OCI-LY1 (cell line): ENCODE data around the gene IL15.

ENCODE experiments used
- H2AFZ ChIP-seq: fragments of 200-600 bp; sonication (generic), shearing (Covaris generic); 2 replicates; pipeline ENCODE4 v1.6.0; 2014; ENCODE audit warnings: antibody characterized with exemption, mild to moderate bottlenecking, low read length
- H3F3A ChIP-seq: fragments of 200-600 bp; sonication (generic), shearing (Covaris generic); 2 replicates; pipeline ENCODE4 v1.6.0; 2014; ENCODE audit warnings: mild to moderate bottlenecking, antibody characterized with exemption, low read length, moderate library complexity; ENCODE audit not compliant: insufficient read depth
- H3K27ac ChIP-seq: fragments of 200-600 bp; sonication (generic); 2 replicates; pipeline ENCODE4 v1.5.1; 2014; ENCODE audit warnings: low read length, mixed run types, mild to moderate bottlenecking, low read depth; ENCODE audit not compliant: poor library complexity, severe bottlenecking
- H3K27me3 ChIP-seq: fragments of 200-600 bp; sonication (generic); 2 replicates; pipeline ENCODE4 v1.6.0; 2014; ENCODE audit warnings: antibody characterized with exemption, mild to moderate bottlenecking, low read length, moderate library complexity; ENCODE audit not compliant: insufficient read depth
- H3K36me3 ChIP-seq: fragments of 200-600 bp; sonication (generic); 2 replicates; pipeline ENCODE4 v1.6.1; 2014; ENCODE audit warnings: mild to moderate bottlenecking, antibody characterized with exemption, low read length, moderate library complexity, mixed read lengths; ENCODE audit not compliant: insufficient read depth
- H3K4me1 ChIP-seq: fragments of 200-600 bp; sonication (generic); 2 replicates; pipeline ENCODE4 v1.5.1; 2014; ENCODE audit warnings: mild to moderate bottlenecking, low read length, moderate library complexity; ENCODE audit not compliant: insufficient read depth, severe bottlenecking
- H3K4me2 ChIP-seq: fragments of 200-600 bp; sonication (generic), shearing (Covaris generic); 2 replicates; pipeline ENCODE4 v1.6.1; 2014; ENCODE audit warnings: low read length
- H3K4me3 ChIP-seq: fragments of 200-600 bp; sonication (generic); 2 replicates; pipeline ENCODE4 v1.5.1; 2014; ENCODE audit warnings: low read length, low read depth, mild to moderate bottlenecking, mixed read lengths; ENCODE audit not compliant: poor library complexity, severe bottlenecking
- H3K79me2 ChIP-seq: fragments of 200-600 bp; shearing (Covaris generic); 2 replicates; pipeline ENCODE4 v1.6.1; 2016; ENCODE audit warnings: mixed run types, low read length, mixed read lengths; ENCODE audit not compliant: insufficient read depth
- H3K9ac ChIP-seq: fragments of 200-600 bp; sonication (generic), shearing (Covaris generic); 2 replicates; pipeline ENCODE4 v1.6.1; 2014; ENCODE audit warnings: mild to moderate bottlenecking, low read length, mixed read lengths
- H3K9me2 ChIP-seq: fragments of 200-600 bp; sonication (generic), shearing (Covaris generic); 2 replicates; pipeline ENCODE4 v1.6.1; 2014; ENCODE audit warnings: low read depth, mild to moderate bottlenecking, low read length, mixed read lengths
- H3K9me3 ChIP-seq: fragments of 200-600 bp; shearing (Covaris generic); 2 replicates; pipeline ENCODE4 v1.6.1; 2014; ENCODE audit warnings: low read length, mixed read lengths
- H4K20me1 ChIP-seq: fragments of 200-600 bp; sonication (generic), shearing (Covaris generic); 2 replicates; pipeline ENCODE4 v1.6.0; 2016; ENCODE audit warnings: mild to moderate bottlenecking, low read length; ENCODE audit not compliant: insufficient read depth
- CTCF ChIP-seq: fragments of 200-600 bp; sonication (generic), shearing (Covaris generic); IDR thresholded peaks from 2 replicates; pipeline ENCODE4 v1.5.1; 2017; ENCODE audit warnings: mild to moderate bottlenecking, antibody characterized with exemption, low read length, moderate library complexity, mixed read lengths
- EZH2 ChIP-seq: fragments of 200-600 bp; sonication (generic), shearing (Covaris generic); IDR thresholded peaks from 2 replicates; pipeline ENCODE4 v1.8.0; 2017; ENCODE audit warnings: borderline replicate concordance, mixed run types, mild to moderate bottlenecking, antibody characterized with exemption, low read length, moderate library complexity, mixed read lengths

Gene IL15

GRCh38 chr4:141656031-141656430, 19.6 kb downstream of the IL15 start:
- H3K27ac ChIP-seq, result no peak overlapping the region
- TF ChIP-seq EZH2, result no peak
- no peak for TF ChIP-seq CTCF
- no peaks in the 10 kb centered on the region for H4K20me1 ChIP-seq

GRCh38 chr4:141657550-141658250, 21.3 kb downstream of the IL15 start:
- TF ChIP-seq EZH2, result no peak
- TF ChIP-seq CTCF, result no peak
- Histone ChIP-seq H3K4me3 (no peak overlapping the region), H3K9me3 (no peaks in the 10 kb centered on the region), H3K27ac (no peak overlapping the region), H3K27me3 (no peaks in the 10 kb centered on the region), H3K36me3 (no peaks in the 10 kb centered on the region), H3K79me2 (no peaks in the 10 kb centered on the region), H3K9ac (no peak overlapping the region), H4K20me1 (no peaks in the 10 kb centered on the region), H3K9me2 (no peaks in the 10 kb centered on the region), H3F3A (no peaks in the 10 kb centered on the region), H2AFZ (no peak overlapping the region), H3K4me2 (no peak overlapping the region), H3K4me1 (no peaks in the 10 kb centered on the region)

More at GRCh38 chr4:141656031-141656430, 19.6 kb downstream of the IL15 start:
- H3K36me3 ChIP-seq, result no peaks in the 10 kb centered on the region
- H3K27me3 ChIP-seq, result no peaks in the 10 kb centered on the region
- H3K9me3 ChIP-seq, result no peaks in the 10 kb centered on the region
- H3K4me1 ChIP-seq, result no peaks in the 10 kb centered on the region
- no peaks in the 10 kb centered on the region for H3K79me2 ChIP-seq
- no peak overlapping the region for H2AFZ ChIP-seq
- no peaks in the 10 kb centered on the region for H3F3A ChIP-seq
- no peak overlapping the region for H3K9ac ChIP-seq
- no peak overlapping the region for H3K4me2 ChIP-seq
- H3K4me3 ChIP-seq, result no peak overlapping the region
- no peaks in the 10 kb centered on the region for H3K9me2 ChIP-seq

- no peaks in the 10 kb centered on the region for H3K4me1 ChIP-seq
- no peak overlapping the region for H2AFZ ChIP-seq
- H3K9me2 ChIP-seq, result no peaks in the 10 kb centered on the region
- no peaks in the 10 kb centered on the region for H3F3A ChIP-seq
- no peaks in the 10 kb centered on the region for H3K79me2 ChIP-seq
- TF ChIP-seq CTCF, result no peak
- no peak for TF ChIP-seq EZH2
- no peak overlapping the region for H3K27ac ChIP-seq
- H4K20me1 ChIP-seq, result no peaks in the 10 kb centered on the region
- no peak overlapping the region for H3K4me3 ChIP-seq
- H3K4me2 ChIP-seq, result no peak overlapping the region
- H3K27me3 ChIP-seq, result no peaks in the 10 kb centered on the region
- no peaks in the 10 kb centered on the region for H3K9me3 ChIP-seq
- H3K9ac ChIP-seq, result no peak overlapping the region
- no peaks in the 10 kb centered on the region for H3K36me3 ChIP-seq
Measured at GRCh38 chr4:141658309-141658708, 21.9 kb downstream of the IL15 start.
